Measurements from ENCODE around the gene AK8. TPM values are rescaled to one million over a fixed set of nuclear protein-coding genes. Genes with fewer than 3 reads are reported as not detected.

AK8 gene
- polyA plus RNA-seq, 1 of the 3 experiments (the other 2 are of a cell fraction): 0.77 TPM

- H3K4me2 ChIP-seq: no peak overlapping the region
- POLR2A ChIA-PET: no interaction called here
- TF ChIP-seq FOSL2 (IDR thresholded peaks at IDR 0.05; ENCODE audit: borderline replicate concordance, low read depth) (no peak), POLR2AphosphoS5 (IDR thresholded peaks at IDR 0.05; ENCODE audit: low read depth, low read length) (no peak), RFX5 (IDR thresholded peaks at IDR 0.05; ENCODE audit: low read length) (no peak), TAF1 (IDR thresholded peaks at IDR 0.05; ENCODE audit: borderline replicate concordance, low read depth, low read length) (no peak), GABPA (IDR thresholded peaks at IDR 0.05; ENCODE audit: low read depth) (no peak), CTCF (IDR thresholded peaks at IDR 0.05) (no peak)
- H3K4me3 ChIP-seq (ENCODE audit: low read depth in 2 of 2, low read length in 1 of 2): no peak overlapping the region
- H3K27me3 ChIP-seq (ENCODE audit: insufficient read depth): no peaks in the 10 kb centered on the region
- H4K20me1 ChIP-seq (ENCODE audit: insufficient read depth): no peaks in the 10 kb centered on the region
- no peak overlapping the region for H3K27ac ChIP-seq (ENCODE audit: low read depth in 2 of 2, low read length in 1 of 2)
- CTCF ChIA-PET: interaction anchor here (1.4 to 2.2 kb wide), 2 partner anchors 8 to 21 kb away, joined by 3 to 17 read pairs; no protein-coding TSS in a partner anchor
- H3K36me3 ChIP-seq (replicated peaks in 1 of 2; ENCODE audit: control insufficient read depth in 1 of 2, insufficient read depth in 2 of 2, low read length in 1 of 2): peaks cover 64 to 85% of the 10 kb centered on the region in 2 experiments
- no peak overlapping the region for H3K9ac ChIP-seq
- no peaks in the 10 kb centered on the region for H3F3A ChIP-seq (replicated peaks; ENCODE audit: insufficient read depth)
- no peaks in the 10 kb centered on the region for H3K4me1 ChIP-seq (ENCODE audit: control insufficient read depth in 1 of 2, insufficient read depth in 2 of 2, low read depth in 1 of 2, low read length in 1 of 2)
- DNase-seq: no peak
- H3K79me2 ChIP-seq (ENCODE audit: insufficient read depth): no peaks in the 10 kb centered on the region
- H2AFZ ChIP-seq (ENCODE audit: low read depth): no peak overlapping the region
- H3K9me3 ChIP-seq: no peaks in the 10 kb centered on the region
- 91% methylated on average over 9 of the region's 9 CpGs for WGBS (ENCODE audit: low lambda C conversion rate)
- no peaks in the 10 kb centered on the region for H3K9me2 ChIP-seq
These were observed 45.3 kb upstream of the AK8 start for GRCh38 chr9:132923346-132923902.

- Histone ChIP-seq H3K9me2 (no peaks in the 10 kb centered on the region), H4K20me1 (ENCODE audit: insufficient read depth) (no peaks in the 10 kb centered on the region), H3K36me3 (replicated peaks in 1 of 2; ENCODE audit: control insufficient read depth in 1 of 2, insufficient read depth in 2 of 2, low read length in 1 of 2) (peaks cover 74 to 86% of the 10 kb centered on the region in 2 experiments), H3K27ac (ENCODE audit: low read depth in 2 of 2, low read length in 1 of 2) (no peak overlapping the region), H3K9ac (no peak overlapping the region), H3K4me3 (ENCODE audit: low read depth in 2 of 2, low read length in 1 of 2) (no peak overlapping the region), H3K4me2 (no peak overlapping the region), H3F3A (replicated peaks; ENCODE audit: insufficient read depth) (no peaks in the 10 kb centered on the region), H3K27me3 (ENCODE audit: insufficient read depth) (no peaks in the 10 kb centered on the region), H3K79me2 (ENCODE audit: insufficient read depth) (no peaks in the 10 kb centered on the region), H3K4me1 (ENCODE audit: control insufficient read depth in 1 of 2, insufficient read depth in 2 of 2, low read depth in 1 of 2, low read length in 1 of 2) (no peaks in the 10 kb centered on the region), H2AFZ (ENCODE audit: low read depth) (no peak overlapping the region), H3K9me3 (no peaks in the 10 kb centered on the region)
- DNase-seq: no peak
- CTCF ChIA-PET: interaction anchor here (0.7 to 10.7 kb wide), 3 partner anchors 10 to 85 kb away, joined by 3 to 85 read pairs (median 11); no protein-coding TSS in a partner anchor
- WGBS (ENCODE audit: low lambda C conversion rate): 96% methylated on average over 7 of the region's 7 CpGs
- POLR2A ChIA-PET: no interaction called here
- TF ChIP-seq GABPA (IDR thresholded peaks at IDR 0.05; ENCODE audit: low read depth): no peak
- no peak for TF ChIP-seq RXRA (IDR thresholded peaks at IDR 0.05; ENCODE audit: borderline replicate concordance, low read depth)
- no peak for TF ChIP-seq MAX (IDR thresholded peaks at IDR 0.05; ENCODE audit: low read depth)
- TF ChIP-seq EP300 (IDR thresholded peaks at IDR 0.05; ENCODE audit: borderline replicate concordance in 1 of 2, low read depth in 1 of 2, low read length in 1 of 2): no peak
- no peak for TF ChIP-seq SIN3A (IDR thresholded peaks at IDR 0.05; ENCODE audit: borderline replicate concordance, low read depth, low read length)
- no peak for TF ChIP-seq MEF2A (IDR thresholded peaks at IDR 0.05; ENCODE audit: borderline replicate concordance, low read depth)
- TF ChIP-seq FOSL2 (IDR thresholded peaks at IDR 0.05; ENCODE audit: borderline replicate concordance, low read depth): no peak
- no peak for TF ChIP-seq GATA2 (CRISPR knock-in tag; IDR thresholded peaks at IDR 0.05)
- no peak for TF ChIP-seq EZH2phosphoT487 (IDR thresholded peaks at IDR 0.05; ENCODE audit: borderline replicate concordance, low read depth)
- TF ChIP-seq FOXJ3 (CRISPR knock-in tag; IDR thresholded peaks at IDR 0.05): no peak
- no peak for TF ChIP-seq REST (IDR thresholded peaks at IDR 0.05; ENCODE audit: low read depth, low read length)
- no peak for TF ChIP-seq SMC3 (IDR thresholded peaks at IDR 0.05; ENCODE audit: low read depth, low read length)
- no peak for TF ChIP-seq TCF12 (IDR thresholded peaks at IDR 0.05)
- no peak for TF ChIP-seq PBX3 (IDR thresholded peaks at IDR 0.05)
- no peak for TF ChIP-seq FOXM1 (IDR thresholded peaks at IDR 0.05; ENCODE audit: low read depth)
- TF ChIP-seq RFX5 (IDR thresholded peaks at IDR 0.05; ENCODE audit: low read length): no peak
- TF ChIP-seq TAF1 (IDR thresholded peaks at IDR 0.05; ENCODE audit: borderline replicate concordance, low read depth, low read length): no peak
- TF ChIP-seq CHD2 (IDR thresholded peaks at IDR 0.05; ENCODE audit: low read length, partially characterized antibody): no peak
- no peak for TF ChIP-seq ELF1 (IDR thresholded peaks at IDR 0.05)
These were observed 41.7 kb upstream of the AK8 start for GRCh38 chr9:132919614-132920268.
